GM21723 (cell line): ENCODE data around the gene NTHL1.
A peak's percentile ranks its signal among the peaks of the same experiment; 100 is the strongest.

Experiments
- ATAC-seq: cut with Tn5 transposase; IDR thresholded peaks from one replicate; pipeline ENCODE4 v1.9.1; 2021; ENCODE audit warnings: mild to moderate bottlenecking, moderate library complexity; ENCODE audit not compliant: unreplicated experiment

The NTHL1 gene

GRCh38 chr16:2066139-2066538 is 18.5 kb upstream of the NTHL1 start:
- no peak for ATAC-seq

GRCh38 chr16:2064368-2064945 is 16.8 kb upstream of the NTHL1 start:
- ATAC-seq, result no peak

GRCh38 chr16:2063861-2064260 is 16.2 kb upstream of the NTHL1 start:
- ATAC-seq, result no peak

GRCh38 chr16:2062801-2063200 is 15.2 kb upstream of the NTHL1 start:
- no peak for ATAC-seq

- no peak for ATAC-seq
Measured at GRCh38 chr16:2061526-2061925, 13.9 kb upstream of the NTHL1 start.

- ATAC-seq, result no peak
Measured at GRCh38 chr16:2061023-2061422, 13.4 kb upstream of the NTHL1 start.

- ATAC-seq, result no peak
Measured at GRCh38 chr16:2060346-2060745, 12.7 kb upstream of the NTHL1 start.

GRCh38 chr16:2058872-2059271 is 11.2 kb upstream of the NTHL1 start:
- ATAC-seq, result no peak

GRCh38 chr16:2058420-2058819 is 10.8 kb upstream of the NTHL1 start:
- ATAC-seq, result no peak

GRCh38 chr16:2057438-2057837 is 9.8 kb upstream of the NTHL1 start:
- ATAC-seq, result no peak

- ATAC-seq, result no peak
Measured at GRCh38 chr16:2056681-2057407, 9.2 kb upstream of the NTHL1 start.

- ATAC-seq, result no peak
Measured at GRCh38 chr16:2056077-2056476, 8.4 kb upstream of the NTHL1 start.

GRCh38 chr16:2054543-2055245 is 7.1 kb upstream of the NTHL1 start:
- no peak for ATAC-seq

- no peak for ATAC-seq
Measured at GRCh38 chr16:2053897-2054296, 6.3 kb upstream of the NTHL1 start.

- no peak for ATAC-seq
Measured at GRCh38 chr16:2053211-2053610, 5.6 kb upstream of the NTHL1 start.

- ATAC-seq, result peak; percentile 13
Measured at GRCh38 chr16:2048116-2048543, 496 bp upstream of the NTHL1 start.

GRCh38 chr16:2046893-2047329 is 723 bp downstream of the NTHL1 start:
- no peak for ATAC-seq

GRCh38 chr16:2045965-2046892 is 1.4 kb downstream of the NTHL1 start:
- ATAC-seq, result no peak

- ATAC-seq, result no peak
Measured at GRCh38 chr16:2044541-2044940, 3.1 kb downstream of the NTHL1 start.

GRCh38 chr16:2043667-2044451 is 3.8 kb downstream of the NTHL1 start:
- no peak for ATAC-seq
